OCI-LY3 (cell line): ENCODE data around the gene MGA.

ENCODE experiments used
- CTCF ChIP-seq: fragments of 200-600, 300-600 bp; sonication (generic); IDR thresholded peaks from 2 replicates; pipeline ENCODE4 v1.5.1; 2014; ENCODE audit warnings: antibody characterized with exemption, low read length, low read depth
- EZH2phosphoT487 ChIP-seq: fragments of 200-600 bp; shearing (Covaris generic); IDR thresholded peaks from 2 replicates; pipeline ENCODE4 v1.6.1; 2018; ENCODE audit warnings: antibody characterized with exemption, mixed run types, low read depth

GRCh38 chr15:41774882-41775417 lies 114.7 kb downstream of the MGA start:
- no peak for TF ChIP-seq CTCF
- TF ChIP-seq EZH2phosphoT487: no peak
